ENCODE measurements around the gene FRMPD2. TPM values are rescaled to one million over a fixed set of nuclear protein-coding genes. Genes with fewer than 3 reads are reported as not detected.
"Not testable (repeated sequence)": the region's sequence is repeated elsewhere in the genome, so short reads cannot be mapped to it uniquely, and the experiment has no call there.

FRMPD2 gene
- total RNA-seq, 1 donor from 2014 or later = under 0.01 TPM

DNA sequence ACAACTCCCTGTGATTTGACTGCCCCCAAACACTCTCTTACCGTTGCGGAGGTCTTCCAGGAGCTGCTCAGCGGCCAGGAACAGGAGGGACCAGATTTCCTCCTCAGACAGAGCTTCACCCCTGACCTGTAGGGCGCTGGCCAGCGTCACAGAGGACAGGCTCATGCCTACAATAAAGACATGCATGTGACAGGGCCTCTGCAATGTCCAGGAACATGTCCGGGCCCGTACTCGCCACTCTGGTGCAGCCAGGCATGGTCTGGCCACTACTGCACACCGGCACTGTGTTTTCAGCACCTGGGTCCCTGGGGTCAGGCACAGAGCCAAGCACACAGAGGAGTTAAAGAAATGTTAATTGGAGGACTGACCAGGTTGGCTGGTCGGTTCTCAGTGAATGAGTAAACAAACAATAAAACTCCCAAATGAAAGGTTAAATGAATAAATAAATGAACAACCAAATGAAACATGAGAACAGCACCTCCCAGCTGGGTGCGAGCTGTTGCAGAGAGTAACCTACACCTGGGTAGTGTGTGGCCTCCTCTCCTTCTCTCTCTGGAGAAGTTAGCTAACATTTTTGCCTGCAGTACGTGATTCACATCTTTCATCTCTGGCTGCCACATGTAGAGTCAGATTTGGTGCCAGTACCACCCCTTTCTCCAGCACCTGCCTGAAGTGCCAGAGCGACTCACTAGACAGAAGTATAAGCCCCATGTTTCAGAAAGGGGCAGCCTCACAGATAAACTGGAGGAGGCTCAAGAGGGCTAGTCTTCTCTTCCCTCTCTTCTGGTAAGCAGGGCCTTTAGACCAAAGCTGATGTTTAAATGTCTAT is 22.8 kb downstream of the FRMPD2 start:
- no peak for DNase-seq

- DNase-seq = no peak
Observed at GRCh38 chr10:48251152-48251524, 23.4 kb downstream of the FRMPD2 start.

DNA sequence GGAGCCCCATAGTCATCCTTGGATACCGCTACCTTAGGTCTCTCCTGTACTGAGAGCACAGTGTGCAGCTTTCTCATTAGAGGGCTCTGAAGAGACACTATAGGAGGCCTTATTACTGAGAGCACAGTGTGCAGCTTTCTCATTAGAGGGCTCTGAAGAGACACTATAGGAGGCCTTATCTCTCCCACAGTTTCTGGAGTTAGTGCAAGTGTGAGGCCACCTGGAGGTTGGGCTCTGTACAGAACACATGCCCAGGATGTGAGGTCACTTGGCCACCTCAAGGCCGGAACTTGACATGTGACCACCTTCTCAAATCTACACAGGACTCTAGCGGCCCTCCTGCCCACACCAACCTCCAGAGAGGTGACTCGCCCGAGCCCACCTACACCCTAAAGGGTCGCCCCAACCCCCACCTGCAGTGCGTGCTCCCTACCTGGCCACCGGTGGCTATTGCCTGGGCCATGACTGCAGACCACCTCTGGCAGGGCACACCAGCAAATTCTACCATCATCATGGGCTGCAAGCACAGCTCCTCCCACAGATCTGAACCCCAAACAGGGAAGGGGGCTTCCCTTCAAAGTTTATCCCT is 24.6 kb downstream of the FRMPD2 start:
- DNase-seq = no peak

DNA sequence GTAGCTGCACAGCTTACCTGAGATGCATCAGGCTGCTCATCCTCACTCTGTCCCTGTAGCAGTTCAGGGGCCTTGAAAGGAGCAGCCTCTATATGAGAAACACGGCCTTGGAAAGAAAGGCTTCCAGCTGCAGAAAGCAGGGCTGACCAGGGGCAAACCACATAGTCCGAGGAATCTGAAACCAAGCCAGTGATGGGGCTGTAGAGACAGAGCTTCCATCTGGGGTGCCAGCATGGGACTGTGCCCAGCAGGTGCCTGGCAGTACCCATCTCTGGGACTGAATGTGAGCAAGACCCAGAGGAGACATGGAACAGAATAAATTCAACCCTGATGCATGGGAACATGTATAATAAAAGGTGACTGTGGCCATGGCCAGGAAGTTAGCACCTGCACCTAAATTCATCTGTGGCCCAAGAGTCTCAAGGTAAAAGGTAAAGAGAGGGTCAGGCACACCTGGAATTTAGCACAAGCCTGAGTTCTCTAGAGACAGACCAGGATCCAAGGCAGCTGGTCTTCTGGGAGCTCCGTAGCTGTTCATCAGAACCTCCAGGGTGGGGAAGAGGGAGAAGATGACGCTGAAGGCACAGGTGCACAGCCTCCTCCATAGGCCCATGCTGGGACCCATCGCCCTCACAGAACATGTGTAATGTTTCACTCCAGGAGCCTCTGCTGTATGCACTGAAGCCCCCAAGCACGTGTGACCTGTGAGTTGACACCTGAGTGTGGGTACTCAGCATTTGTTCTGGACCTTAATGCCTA is 25.3 kb downstream of the FRMPD2 start:
- DNase-seq = no peak

- no peak for DNase-seq
Observed at GRCh38 chr10:48248462-48248861, 26.0 kb downstream of the FRMPD2 start.

DNA sequence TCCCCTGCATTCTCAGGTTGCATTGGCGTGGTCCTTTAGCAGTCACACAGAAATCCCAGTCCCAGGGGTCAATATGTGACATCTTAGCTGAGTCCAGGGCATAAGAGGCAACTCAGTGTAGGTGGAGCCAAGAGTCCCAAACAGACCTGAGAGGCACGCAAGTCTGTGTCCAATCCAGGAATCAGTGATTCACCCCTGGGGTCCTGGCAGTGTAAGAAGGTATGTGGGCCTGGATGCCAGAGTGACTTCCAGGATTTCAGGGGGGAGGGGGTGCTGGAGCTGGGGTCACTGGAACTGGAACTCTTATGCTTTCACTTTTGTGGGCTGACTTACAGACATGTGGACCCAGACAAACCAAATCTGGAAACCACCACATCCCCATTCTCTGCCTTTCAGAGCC is 26.8 kb downstream of the FRMPD2 start:
- no peak for DNase-seq

- no peak for DNase-seq
Observed at GRCh38 chr10:48246501-48246900, 28.0 kb downstream of the FRMPD2 start.

- DNase-seq = no peak
Observed at GRCh38 chr10:48245977-48246376, 28.5 kb downstream of the FRMPD2 start.

- DNase-seq = not testable (repeated sequence)
Observed at GRCh38 chr10:48243921-48244320, 30.6 kb downstream of the FRMPD2 start.

DNA sequence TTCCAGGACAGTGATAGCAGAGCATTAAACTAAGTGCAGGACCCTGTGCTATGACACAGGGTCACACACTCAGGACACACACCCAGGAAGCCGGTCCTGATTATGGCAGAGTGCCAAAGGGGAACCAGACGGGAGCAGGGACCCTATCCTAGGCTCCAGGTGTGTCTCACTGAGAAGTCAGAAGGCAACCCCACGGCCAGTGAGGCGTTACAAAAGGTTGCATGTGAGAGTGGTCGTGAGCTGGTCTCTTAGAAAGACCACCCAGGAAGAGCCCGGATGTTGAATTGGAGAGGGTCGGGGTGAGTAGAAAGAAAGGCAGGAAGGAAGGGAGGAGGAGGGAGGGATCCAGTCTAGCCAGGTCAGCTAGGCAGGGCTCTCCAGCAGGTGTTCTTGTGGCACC is 31.0 kb downstream of the FRMPD2 start:
- no peak for DNase-seq

- DNase-seq = no peak
Observed at GRCh38 chr10:48242171-48242904, 32.2 kb downstream of the FRMPD2 start.

- no peak for DNase-seq
Observed at GRCh38 chr10:48241332-48241731, 33.2 kb downstream of the FRMPD2 start.

- DNase-seq = no peak
Observed at GRCh38 chr10:48240196-48240595, 34.3 kb downstream of the FRMPD2 start.

- no peak for DNase-seq
Observed at GRCh38 chr10:48239618-48240017, 34.9 kb downstream of the FRMPD2 start.

GRCh38 chr10:48238826-48239520 is 35.5 kb downstream of the FRMPD2 start:
- no peak for DNase-seq

GRCh38 chr10:48237259-48238250 is 36.9 kb downstream of the FRMPD2 start:
- DNase-seq = no peak

GRCh38 chr10:48236199-48236621 is 38.3 kb downstream of the FRMPD2 start:
- DNase-seq = no peak

GRCh38 chr10:48235501-48235900 is 39.0 kb downstream of the FRMPD2 start:
- DNase-seq = no peak

GRCh38 chr10:48234787-48235186 is 39.7 kb downstream of the FRMPD2 start:
- DNase-seq = no peak

DNA sequence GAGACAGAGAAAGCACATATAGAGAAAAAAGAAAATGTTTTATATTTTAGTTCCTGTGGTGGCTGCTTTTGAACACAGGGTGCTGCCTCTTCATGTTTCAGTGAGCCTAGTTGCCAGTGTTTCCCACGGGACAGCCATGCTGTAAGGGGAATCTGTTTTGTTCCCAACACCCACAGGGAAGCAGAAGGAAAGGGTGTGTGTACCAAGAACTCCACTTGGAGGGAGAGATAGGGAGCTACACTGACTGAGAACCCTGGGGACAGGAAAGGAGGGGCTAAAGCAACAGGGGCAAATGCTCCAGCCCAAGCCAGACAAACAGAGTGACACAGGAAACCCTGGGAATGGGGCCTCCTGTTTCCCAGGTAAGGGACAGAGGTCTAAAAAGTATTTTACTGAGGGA is 40.2 kb downstream of the FRMPD2 start:
- DNase-seq = no peak

GRCh38 chr10:48233559-48234005 is 40.9 kb downstream of the FRMPD2 start:
- DNase-seq = no peak
